HG02938 (cell line): ENCODE data around the gene ALG10B.

Experiments
- ATAC-seq: cut with Tn5 transposase; IDR thresholded peaks from one replicate; pipeline ENCODE4 v1.9.1; 2021; ENCODE audit warnings: mild to moderate bottlenecking, moderate library complexity; ENCODE audit not compliant: unreplicated experiment

The ALG10B gene

GRCh38 chr12:38374751-38375150, 58.2 kb downstream of the ALG10B start:
- ATAC-seq, result no peak
